Activated B cell treated with CpG ODN at 0.5 μM for 24 hours (primary cell): ENCODE measurements around the gene ROR2. TPM values are rescaled to one million over a fixed set of nuclear protein-coding genes. Genes with fewer than 3 reads are reported as not detected.
A peak's percentile ranks its signal among the peaks of the same experiment; 100 is the strongest.
"Not testable (repeated sequence)": the region's sequence is repeated elsewhere in the genome, so short reads cannot be mapped to it uniquely, and the experiment has no call there.

Source experiments
- ATAC-seq: fragments of 200-7000 bp; cut with Tn5 transposase; one replicate; pipeline ENCODE4 v1.10.0; 2021; ENCODE audit warnings: low read depth, mild to moderate bottlenecking, moderate library complexity
- CTCF ChIA-PET: fragments of 350-600 bp; sonication (Branson Sonifier 250); formaldehyde crosslinking; loops from one replicate; lab custom pipeline; 2021; ENCODE audit warnings: antibody characterized with exemption; lab: Charles Lee
- POLR2A ChIA-PET: fragments of 350-600 bp; sonication (Branson Sonifier 250); formaldehyde crosslinking; loops from one replicate; lab custom pipeline; 2021; ENCODE audit warnings: antibody characterized with exemption; lab: Charles Lee
- DNase-seq: peaks from one replicate; pipeline ENCODE4 v3.0.0; 2022
- H3K27ac Mint-ChIP-seq: one replicate; pipeline ENCODE4 v1.8.0; 2020; ENCODE audit warnings: mixed read lengths
- H3K27me3 Mint-ChIP-seq: one replicate; pipeline ENCODE4 v1.8.0; 2021; ENCODE audit warnings: mixed read lengths
- H3K36me3 Mint-ChIP-seq: one replicate; pipeline ENCODE4 v1.8.0; 2021; ENCODE audit warnings: low read depth, mixed read lengths
- H3K4me1 Mint-ChIP-seq: one replicate; pipeline ENCODE4 v1.8.0; 2021; ENCODE audit warnings: mixed read lengths
- H3K4me3 Mint-ChIP-seq: one replicate; pipeline ENCODE4 v1.8.0; 2020; ENCODE audit warnings: mild to moderate bottlenecking, mixed read lengths
- H3K9me3 Mint-ChIP-seq: one replicate; pipeline ENCODE4 v1.8.0; 2020; ENCODE audit warnings: mixed read lengths
- intact Hi-C: fragments of 100-400 bp; cut with micrococcal nuclease; formaldehyde crosslinking; loops from one replicate; pipeline ENCODE4 v1.15.1; 2024
- total RNA-seq: library from RNA; stranded (reverse); gene quantifications from 2 replicates; pipeline ENCODE4 v1.2.3, GENCODE V29; 2022
- TF ChIP-seq, protein P1 (sequence below): fragments of 200-600 bp; IDR thresholded peaks from one replicate; pipeline ENCODE4 v1.8.0; 2022; ENCODE audit warnings: antibody characterized with exemption, mild to moderate bottlenecking

The ROR2 gene
- total RNA-seq, 1 donor from 2014 or later: not detected

DNA sequence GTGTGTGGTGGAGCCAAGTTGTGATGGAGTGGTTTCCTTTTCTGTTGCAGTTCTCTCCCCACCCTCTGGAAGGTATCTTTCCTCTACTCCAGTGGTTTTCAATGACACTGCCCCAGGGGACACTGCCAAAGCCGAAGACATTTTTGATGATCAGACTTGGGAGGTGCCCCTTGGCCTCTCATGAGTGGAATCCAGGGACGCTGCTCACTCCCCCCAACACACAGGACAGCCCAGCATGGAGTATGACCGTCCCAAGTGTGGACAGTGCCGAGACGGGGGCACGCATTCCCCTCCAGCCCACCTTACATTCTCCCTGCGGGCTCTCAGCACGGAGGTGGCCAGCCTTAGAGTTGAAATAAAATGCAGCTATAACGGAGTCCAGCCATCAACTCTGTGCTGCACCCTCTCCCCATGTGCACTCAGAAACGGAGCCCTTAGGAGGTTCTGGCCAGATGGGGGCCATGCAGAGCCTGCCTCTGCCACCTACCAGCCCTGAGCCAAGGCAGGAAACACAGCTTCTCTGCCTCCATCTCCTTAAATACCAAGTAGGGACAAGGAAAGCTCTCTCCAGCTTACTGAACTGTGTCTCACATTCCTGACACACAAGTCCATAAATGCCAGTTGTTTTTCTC, 150.8 kb downstream of the ROR2 start:
- TF ChIP-seq, protein P1, sequence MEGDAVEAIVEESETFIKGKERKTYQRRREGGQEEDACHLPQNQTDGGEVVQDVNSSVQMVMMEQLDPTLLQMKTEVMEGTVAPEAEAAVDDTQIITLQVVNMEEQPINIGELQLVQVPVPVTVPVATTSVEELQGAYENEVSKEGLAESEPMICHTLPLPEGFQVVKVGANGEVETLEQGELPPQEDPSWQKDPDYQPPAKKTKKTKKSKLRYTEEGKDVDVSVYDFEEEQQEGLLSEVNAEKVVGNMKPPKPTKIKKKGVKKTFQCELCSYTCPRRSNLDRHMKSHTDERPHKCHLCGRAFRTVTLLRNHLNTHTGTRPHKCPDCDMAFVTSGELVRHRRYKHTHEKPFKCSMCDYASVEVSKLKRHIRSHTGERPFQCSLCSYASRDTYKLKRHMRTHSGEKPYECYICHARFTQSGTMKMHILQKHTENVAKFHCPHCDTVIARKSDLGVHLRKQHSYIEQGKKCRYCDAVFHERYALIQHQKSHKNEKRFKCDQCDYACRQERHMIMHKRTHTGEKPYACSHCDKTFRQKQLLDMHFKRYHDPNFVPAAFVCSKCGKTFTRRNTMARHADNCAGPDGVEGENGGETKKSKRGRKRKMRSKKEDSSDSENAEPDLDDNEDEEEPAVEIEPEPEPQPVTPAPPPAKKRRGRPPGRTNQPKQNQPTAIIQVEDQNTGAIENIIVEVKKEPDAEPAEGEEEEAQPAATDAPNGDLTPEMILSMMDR: no peak
- CTCF ChIA-PET: no interaction called here
- Mint-ChIP-seq H3K9me3 (no peaks in the 10 kb centered on the region), H3K27me3 (peaks cover 11% of the 10 kb centered on the region), H3K4me1 (peaks cover 12% of the 10 kb centered on the region), H3K27ac (no peak overlapping the region), H3K4me3 (peak overlapping the region; percentile 48), H3K36me3 (no peaks in the 10 kb centered on the region)
- ATAC-seq (no peak), DNase-seq (no peak)
- POLR2A ChIA-PET: no interaction called here
- intact Hi-C loops: no loop called here

DNA sequence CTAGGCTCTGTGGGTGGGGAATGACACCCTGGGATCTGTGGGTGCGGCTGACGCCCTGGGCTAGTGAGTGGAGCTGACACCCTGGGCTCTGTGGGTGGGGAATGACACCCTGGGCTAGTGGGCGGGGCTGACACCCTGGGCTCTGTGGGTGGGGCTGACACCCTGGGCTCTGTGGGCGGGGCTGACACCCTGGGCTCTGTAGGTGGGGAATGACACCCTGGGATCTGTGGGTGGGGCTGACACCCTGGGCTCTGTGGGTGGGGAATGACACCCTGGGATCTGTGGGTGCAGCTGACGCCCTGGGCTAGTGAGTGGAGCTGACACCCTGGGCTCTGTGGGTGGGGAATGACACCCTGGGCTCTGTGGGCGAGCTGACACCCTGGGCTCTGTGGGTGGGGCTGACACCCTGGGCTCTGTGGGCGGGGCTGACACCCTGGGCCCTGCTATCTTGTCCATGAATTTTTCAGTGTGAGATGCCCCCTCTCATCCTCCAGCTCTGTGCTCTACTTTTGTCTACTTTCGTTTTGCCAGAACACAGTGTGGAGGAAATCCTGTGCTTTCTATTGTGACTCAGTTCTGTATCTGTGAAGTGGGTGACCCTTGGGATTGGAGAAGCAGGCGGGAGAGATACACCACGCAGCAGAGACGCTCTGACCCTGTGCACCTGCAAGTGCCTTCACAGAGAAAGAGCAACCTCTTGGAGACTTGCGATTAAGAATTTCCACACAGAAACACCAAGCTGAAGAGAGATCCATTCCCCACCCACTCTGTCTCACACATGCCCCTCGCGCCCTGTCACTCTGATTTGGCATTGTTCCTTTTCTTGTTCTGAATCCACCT, 151.5 kb downstream of the ROR2 start:
- H3K4me3 Mint-ChIP-seq: peak overlapping the region; percentile 48
- POLR2A ChIA-PET: interaction anchor here (0.7 kb wide), 1 partner anchor 503 kb away, joined by 4 read pairs; no protein-coding TSS in a partner anchor
- H3K4me1 Mint-ChIP-seq: peaks cover 12% of the 10 kb centered on the region
- CTCF ChIA-PET, H3K36me3 Mint-ChIP-seq, H3K27ac Mint-ChIP-seq, H3K9me3 Mint-ChIP-seq, intact Hi-C loops, DNase-seq: not testable (repeated sequence)
- ATAC-seq: peak; percentile 25
- peaks cover 11% of the 10 kb centered on the region for H3K27me3 Mint-ChIP-seq

DNA sequence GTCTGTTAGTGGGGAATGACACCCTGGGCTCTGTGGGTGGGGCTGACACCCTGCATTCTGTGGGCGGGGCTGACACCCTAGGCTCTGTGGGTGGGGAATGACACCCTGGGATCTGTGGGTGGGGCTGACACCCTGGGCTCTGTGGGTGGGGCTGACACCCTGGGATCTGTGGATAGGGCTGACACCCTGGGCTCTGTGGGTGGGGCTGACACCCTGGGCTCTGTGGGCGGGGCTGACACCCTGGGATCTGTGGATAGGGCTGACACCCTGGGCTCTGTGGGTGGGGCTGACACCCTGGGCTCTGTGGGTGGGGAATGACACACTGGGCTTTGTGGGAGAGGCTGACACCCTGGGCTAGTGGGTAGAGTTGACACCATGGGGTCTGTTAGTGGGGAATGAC, 152.5 kb downstream of the ROR2 start:
- H3K4me1 Mint-ChIP-seq: peaks cover 12% of the 10 kb centered on the region
- H3K36me3 Mint-ChIP-seq, CTCF ChIA-PET, ATAC-seq, H3K4me3 Mint-ChIP-seq, DNase-seq, intact Hi-C loops, H3K27me3 Mint-ChIP-seq, H3K9me3 Mint-ChIP-seq, H3K27ac Mint-ChIP-seq: not testable (repeated sequence)
- POLR2A ChIA-PET: interaction anchor here (0.7 kb wide), 1 partner anchor 504 kb away, joined by 4 read pairs; no protein-coding TSS in a partner anchor

DNA sequence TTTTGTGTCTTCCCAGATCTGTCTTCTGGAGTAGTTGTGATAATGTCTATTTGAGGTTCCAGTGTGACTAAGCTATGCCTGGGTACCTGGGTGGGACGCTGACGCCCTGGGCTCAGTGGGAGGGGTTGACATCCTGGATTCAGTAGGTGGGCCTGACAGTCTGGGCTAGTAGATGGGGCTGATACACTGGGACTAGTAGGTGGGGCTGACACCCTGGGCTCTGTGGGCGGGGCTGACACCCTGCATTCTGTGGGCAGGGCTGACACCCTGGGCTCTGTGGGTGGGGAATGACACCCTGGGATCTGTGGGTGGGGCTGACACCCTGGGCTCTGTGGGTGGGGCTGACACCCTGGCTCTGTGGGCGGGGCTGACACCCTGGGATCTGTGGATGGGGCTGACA, 153.5 kb downstream of the ROR2 start:
- CTCF ChIA-PET, DNase-seq, H3K9me3 Mint-ChIP-seq, POLR2A ChIA-PET, intact Hi-C loops, H3K27ac Mint-ChIP-seq, ATAC-seq, H3K27me3 Mint-ChIP-seq, H3K36me3 Mint-ChIP-seq, H3K4me3 Mint-ChIP-seq: not testable (repeated sequence)
- H3K4me1 Mint-ChIP-seq: peaks cover 12% of the 10 kb centered on the region

DNA sequence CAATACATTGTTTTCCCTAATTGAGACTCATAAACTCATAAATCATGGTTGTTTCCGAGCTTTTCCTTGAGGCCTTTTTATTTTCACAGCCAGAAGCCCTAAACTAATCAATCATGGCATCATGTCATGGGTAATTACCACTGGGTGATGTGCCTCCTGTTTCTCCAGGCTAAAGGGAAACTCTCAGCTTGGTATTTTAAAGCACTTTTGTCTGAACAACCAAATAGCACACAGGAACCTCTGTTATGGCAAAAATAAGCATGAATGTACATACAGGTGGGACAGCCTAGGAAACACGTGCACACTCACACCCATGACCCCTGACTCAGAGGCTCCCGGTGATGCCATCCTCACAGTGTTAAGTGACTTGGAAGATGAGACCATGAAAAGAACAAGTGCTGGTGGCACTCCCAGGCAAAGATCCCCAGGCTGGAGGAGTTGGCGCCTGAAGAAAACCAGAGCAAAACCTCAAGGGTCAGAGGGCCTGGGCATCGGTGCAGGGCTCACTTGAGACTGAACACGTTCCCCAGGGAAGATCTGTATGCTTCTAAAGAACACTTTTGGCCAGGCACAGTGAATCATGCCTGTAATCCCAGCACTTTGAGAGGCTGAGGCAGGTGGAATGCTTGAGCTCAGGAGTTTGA, 154.3 kb downstream of the ROR2 start:
- peaks cover 5% of the 10 kb centered on the region for H3K27me3 Mint-ChIP-seq
- POLR2A ChIA-PET: no interaction called here
- intact Hi-C loops: no loop called here
- no peak overlapping the region for H3K27ac Mint-ChIP-seq
- no peak overlapping the region for H3K4me3 Mint-ChIP-seq
- no peak for ATAC-seq
- TF ChIP-seq, protein P1: no peak
- H3K9me3 Mint-ChIP-seq: no peaks in the 10 kb centered on the region
- CTCF ChIA-PET: no interaction called here
- DNase-seq: no peak
- no peaks in the 10 kb centered on the region for H3K36me3 Mint-ChIP-seq
- H3K4me1 Mint-ChIP-seq: peaks cover 12% of the 10 kb centered on the region

DNA sequence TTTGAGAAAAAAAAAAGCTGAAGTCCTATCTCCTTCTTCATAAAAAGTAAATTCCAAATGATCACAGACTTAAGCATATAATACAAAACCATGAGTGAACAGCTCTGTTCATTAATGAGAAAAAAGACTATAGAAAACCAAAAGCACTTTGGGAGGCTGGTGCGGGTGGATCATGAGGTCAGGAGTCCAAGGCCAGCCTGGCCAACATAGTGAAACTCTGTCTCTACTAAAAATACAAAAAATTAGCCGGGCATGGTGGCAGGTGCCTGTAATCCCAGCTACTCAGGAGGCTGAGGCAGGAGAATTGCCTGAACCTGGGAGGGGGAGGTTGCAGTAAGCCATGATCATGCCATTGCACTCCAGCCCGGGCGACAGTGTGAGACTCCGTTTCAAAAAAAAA, 156.7 kb downstream of the ROR2 start:
- ATAC-seq, H3K27me3 Mint-ChIP-seq, DNase-seq, H3K27ac Mint-ChIP-seq, H3K4me3 Mint-ChIP-seq, H3K4me1 Mint-ChIP-seq, H3K9me3 Mint-ChIP-seq, POLR2A ChIA-PET, intact Hi-C loops, H3K36me3 Mint-ChIP-seq: not testable (repeated sequence)
- CTCF ChIA-PET: interaction anchor here (0.6 kb wide), 1 partner anchor 21 kb away, joined by 3 read pairs; no protein-coding TSS in a partner anchor
